Spleen (tissue), 11 donors: ENCODE measurements around the gene RIMS3. TPM values are rescaled to one million over a fixed set of nuclear protein-coding genes. Genes with fewer than 3 reads are reported as not detected.

Experiments used
- DNase-seq: peaks from one replicate; pipeline ENCODE4 v3.0.0-alpha.2; 2020
- H3K27ac ChIP-seq, 8 donors: fragments of 200-600 bp; sonication (generic) in 7 of 8; 1 replicate in 4 of 8; 2 replicates in 4 of 8; pipeline versions ENCODE4 v1.5.0 to v1.8.0; 2016 to 2021; ENCODE audit warnings: inconsistent platforms in 4 of 8, mild to moderate bottlenecking in 4 of 8, moderate library complexity in 1 of 8
- H3K27me3 ChIP-seq, 7 donors: fragments of 200-600 bp; sonication (generic) in 6 of 7; replicated peaks in 1 of 7; 1 replicate in 4 of 7; 2 replicates in 3 of 7; pipeline versions ENCODE4 v1.5.0 to v1.8.0; 2016 to 2021; ENCODE audit warnings: inconsistent platforms in 3 of 7, mild to moderate bottlenecking in 1 of 7
- H3K36me3 ChIP-seq, 6 donors: fragments of 200-600 bp; sonication (generic) in 5 of 6; 1 replicate in 4 of 6; 2 replicates in 2 of 6; pipeline versions ENCODE4 v1.5.0 to v1.8.0; 2016 to 2021; ENCODE audit warnings: inconsistent platforms in 2 of 6
- H3K4me1 ChIP-seq, 6 donors: fragments of 200-600 bp; sonication (generic) in 5 of 6; 1 replicate in 3 of 6; 2 replicates in 3 of 6; pipeline versions ENCODE4 v1.5.0 to v1.8.0; 2016 to 2021; ENCODE audit warnings: inconsistent platforms in 3 of 6
- H3K4me3 ChIP-seq, 8 donors: fragments of 200-600 bp; sonication (generic) in 7 of 8; 1 replicate in 4 of 8; 2 replicates in 4 of 8; pipeline versions ENCODE4 v1.5.0 to v1.8.0; 2016 to 2021; ENCODE audit warnings: inconsistent platforms in 4 of 8, mild to moderate bottlenecking in 4 of 8, moderate library complexity in 2 of 8
- H3K9me3 ChIP-seq, 8 donors: fragments of 200-600 bp; sonication (generic) in 7 of 8; 1 replicate in 4 of 8; 2 replicates in 4 of 8; pipeline versions ENCODE4 v1.5.0 to v1.8.0; 2016 to 2021; ENCODE audit warnings: inconsistent platforms in 4 of 8
- POLR2A ChIP-seq, 3 donors: fragments of 450-650 bp; IDR thresholded peaks; one replicate each; pipeline ENCODE4 v1.5.1; 2017; ENCODE audit warnings: antibody characterized with exemption in 3 of 3, mild to moderate bottlenecking in 1 of 3
- POLR2AphosphoS5 ChIP-seq, 3 donors: sonication (generic); formaldehyde crosslinking; IDR thresholded peaks; one replicate each; pipeline ENCODE4 v1.5.1; 2017; ENCODE audit warnings: antibody characterized with exemption in 3 of 3
- WGBS, 5 donors: extraction: QIAGEN DNeasy Blood & Tissue Kit in 3 of 5; methylation state at CpG; one replicate each; pipeline versions ENCODE4 v1.1.5 to v1.1.7; 2013 to 2018; 5-methylcytosine and 5-hydroxymethylcytosine counted together
- intact Hi-C: fragments of 100-400 bp; cut with DNase I; formaldehyde crosslinking; loops from one replicate; pipeline ENCODE4 v1.15.0; 2023; ENCODE audit warnings: low total_unique reads
- polyA plus RNA-seq, 3 donors: library from polyadenylated mRNA; stranded (reverse); fragments of 200-250 nt; gene quantifications; one replicate each; pipeline ENCODE4 v1.2.1, GENCODE V29; 2013
- total RNA-seq, 7 donors: library from RNA; depleted of rRNA in 3 of 7; stranded (reverse); fragments of >200 nt in 3 of 7; fragmentation: NEBNext Ultra II Directional in 4 of 7; extraction: Animal tissue kit (Norgen Biotek cat#: 25700) in 4 of 7; gene quantifications; one replicate each; pipeline versions ENCODE4 v1.1.0 to v1.2.1, GENCODE V29; 2016 to 2021
- TF ChIP-seq, protein P1 (sequence below), 11 experiments: fragments of 200-600 bp in 7 of 11; fragments of 450-650 bp in 4 of 11; sonication (generic) in 4 of 11; IDR thresholded peaks in 8 of 11; conservative IDR thresholded peaks in 3 of 11; 1 replicate in 7 of 11; 2 replicates in 4 of 11; pipeline versions ENCODE4 v1.4.0 to v1.8.0; 2016 to 2021; ENCODE audit warnings: antibody characterized with exemption in 11 of 11, inconsistent platforms in 4 of 11, mild to moderate bottlenecking in 1 of 11
- donor health status: healthy with polysubstance abuse.
- donor health status: DM: no; HTN: no; CAD: no; lungs with moderate emphysema.
- donor health status: DM: no; HTN: no; CAD: no.
- donor health status: Bipolar disorder and iron deficiency.
- donor health status: healthy.
- donor health status: DM: no; HTN: no; CAD: no.
- donor health status: DM: yes; HTN: yes; CAD: no.

Gene RIMS3
- total and polyA plus RNA-seq, 10 donors = 0.30 to 6.9 (median 2.7) TPM

DNA sequence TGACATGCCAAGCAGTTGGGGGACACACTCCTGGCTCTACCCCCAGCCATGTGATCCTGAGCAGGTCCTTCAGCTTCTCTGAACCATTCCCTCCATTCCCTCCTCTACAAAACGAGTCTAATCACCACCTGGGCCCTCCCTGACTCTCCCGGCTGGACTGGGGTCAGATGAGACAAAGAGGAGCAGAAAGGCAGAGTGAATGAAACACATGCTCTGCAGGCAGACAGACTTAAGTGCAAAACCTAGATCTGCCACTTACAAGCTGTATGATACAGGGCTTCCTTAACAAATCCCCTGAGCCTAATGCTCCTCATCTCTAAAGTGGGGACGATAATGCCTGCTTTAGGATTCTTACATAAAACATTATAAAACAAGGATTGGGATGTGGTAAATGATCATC is 17.3 kb downstream of the RIMS3 start:
- TF ChIP-seq POLR2A (IDR thresholded peaks at IDR 0.05) = no peak
- TF ChIP-seq, protein P1, sequence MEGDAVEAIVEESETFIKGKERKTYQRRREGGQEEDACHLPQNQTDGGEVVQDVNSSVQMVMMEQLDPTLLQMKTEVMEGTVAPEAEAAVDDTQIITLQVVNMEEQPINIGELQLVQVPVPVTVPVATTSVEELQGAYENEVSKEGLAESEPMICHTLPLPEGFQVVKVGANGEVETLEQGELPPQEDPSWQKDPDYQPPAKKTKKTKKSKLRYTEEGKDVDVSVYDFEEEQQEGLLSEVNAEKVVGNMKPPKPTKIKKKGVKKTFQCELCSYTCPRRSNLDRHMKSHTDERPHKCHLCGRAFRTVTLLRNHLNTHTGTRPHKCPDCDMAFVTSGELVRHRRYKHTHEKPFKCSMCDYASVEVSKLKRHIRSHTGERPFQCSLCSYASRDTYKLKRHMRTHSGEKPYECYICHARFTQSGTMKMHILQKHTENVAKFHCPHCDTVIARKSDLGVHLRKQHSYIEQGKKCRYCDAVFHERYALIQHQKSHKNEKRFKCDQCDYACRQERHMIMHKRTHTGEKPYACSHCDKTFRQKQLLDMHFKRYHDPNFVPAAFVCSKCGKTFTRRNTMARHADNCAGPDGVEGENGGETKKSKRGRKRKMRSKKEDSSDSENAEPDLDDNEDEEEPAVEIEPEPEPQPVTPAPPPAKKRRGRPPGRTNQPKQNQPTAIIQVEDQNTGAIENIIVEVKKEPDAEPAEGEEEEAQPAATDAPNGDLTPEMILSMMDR (IDR thresholded peaks at IDR 0.05 in 8 of 11, conservative IDR thresholded peaks at IDR 0.05 in 3 of 11) = no peak
- TF ChIP-seq POLR2AphosphoS5 (IDR thresholded peaks at IDR 0.05) = no peak
- Histone ChIP-seq H3K4me1 (peaks cover 0 to 4% (median 0%) of the 10 kb centered on the region in 6 donors), H3K27me3 (peaks cover 0 to 7% (median 0%) of the 10 kb centered on the region in 7 donors), H3K9me3 (no peaks in the 10 kb centered on the region), H3K36me3 (peaks cover 0 to 4% (median 0%) of the 10 kb centered on the region in 6 donors), H3K27ac (no peak overlapping the region), H3K4me3 (no peak overlapping the region)
- 77 to 94% (median 86%) methylated on average over 3 of the region's 3 CpGs for WGBS, 5 donors
- peak; percentile 36 for DNase-seq
- intact Hi-C loops = no loop called here

DNA sequence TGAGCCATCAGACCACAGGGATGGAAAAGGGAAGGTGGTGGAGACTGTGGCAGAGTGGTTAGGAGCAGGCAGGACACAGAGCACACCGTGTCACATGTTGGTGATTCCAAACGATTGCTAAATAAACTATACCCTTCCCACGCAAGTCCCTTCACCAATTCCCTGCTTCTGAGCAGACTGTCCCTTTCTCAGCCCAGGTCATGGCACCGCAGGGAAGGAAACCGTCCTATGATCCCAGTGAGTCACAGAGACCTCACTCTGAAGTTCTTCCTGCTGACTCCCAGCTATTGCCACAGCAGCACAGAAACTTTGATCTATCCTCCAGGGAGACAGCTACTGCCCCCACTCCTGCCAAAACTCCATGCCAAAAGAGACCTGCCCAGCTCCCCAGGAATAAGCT is 19.2 kb downstream of the RIMS3 start:
- peaks cover 0 to 4% (median 0%) of the 10 kb centered on the region in 6 donors for H3K36me3 ChIP-seq
- H3K4me3 ChIP-seq = no peak overlapping the region
- no peak for TF ChIP-seq POLR2A (IDR thresholded peaks at IDR 0.05)
- TF ChIP-seq POLR2AphosphoS5 (IDR thresholded peaks at IDR 0.05) = no peak
- TF ChIP-seq, protein P1 (IDR thresholded peaks at IDR 0.05 in 8 of 11, conservative IDR thresholded peaks at IDR 0.05 in 3 of 11) = no peak
- H3K4me1 ChIP-seq = peaks cover 0 to 4% (median 0%) of the 10 kb centered on the region in 6 donors
- DNase-seq = no peak
- H3K27ac ChIP-seq = no peak overlapping the region
- H3K27me3 ChIP-seq = peaks cover 0 to 5% (median 0%) of the 10 kb centered on the region in 7 donors
- WGBS, 5 donors = 76 to 88% (median 78%) methylated on average over 5 of the region's 5 CpGs
- intact Hi-C loops = no loop called here
- no peaks in the 10 kb centered on the region for H3K9me3 ChIP-seq

DNA sequence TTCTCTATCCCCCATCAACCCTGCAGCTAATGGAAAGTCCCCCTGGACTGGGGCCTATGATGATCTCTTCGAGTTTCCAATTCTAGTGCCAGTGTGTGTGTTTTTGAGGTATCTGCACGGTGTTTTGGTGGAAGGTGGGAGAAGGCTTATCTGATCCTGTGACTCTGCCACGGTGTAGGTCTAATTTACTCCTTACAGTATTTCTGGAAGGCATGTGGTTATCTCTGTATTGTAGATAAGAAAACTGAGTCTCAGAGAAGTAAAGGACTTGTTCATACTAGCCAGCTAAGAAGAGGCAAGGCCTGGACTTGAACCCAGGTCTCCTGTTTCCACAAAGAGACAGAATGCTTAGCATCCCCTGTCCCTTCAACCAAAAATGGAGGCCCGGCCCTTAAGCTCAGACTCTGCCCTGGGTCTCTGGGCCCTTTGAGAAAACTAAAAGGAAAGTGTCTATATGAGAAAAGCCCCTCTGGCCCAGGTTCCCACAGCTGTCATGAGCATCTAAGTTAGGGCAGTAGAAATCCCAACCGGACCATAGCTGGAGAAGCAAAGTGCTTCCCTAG is 20.3 kb downstream of the RIMS3 start:
- intact Hi-C loops = no loop called here
- H3K9me3 ChIP-seq = no peaks in the 10 kb centered on the region

DNA sequence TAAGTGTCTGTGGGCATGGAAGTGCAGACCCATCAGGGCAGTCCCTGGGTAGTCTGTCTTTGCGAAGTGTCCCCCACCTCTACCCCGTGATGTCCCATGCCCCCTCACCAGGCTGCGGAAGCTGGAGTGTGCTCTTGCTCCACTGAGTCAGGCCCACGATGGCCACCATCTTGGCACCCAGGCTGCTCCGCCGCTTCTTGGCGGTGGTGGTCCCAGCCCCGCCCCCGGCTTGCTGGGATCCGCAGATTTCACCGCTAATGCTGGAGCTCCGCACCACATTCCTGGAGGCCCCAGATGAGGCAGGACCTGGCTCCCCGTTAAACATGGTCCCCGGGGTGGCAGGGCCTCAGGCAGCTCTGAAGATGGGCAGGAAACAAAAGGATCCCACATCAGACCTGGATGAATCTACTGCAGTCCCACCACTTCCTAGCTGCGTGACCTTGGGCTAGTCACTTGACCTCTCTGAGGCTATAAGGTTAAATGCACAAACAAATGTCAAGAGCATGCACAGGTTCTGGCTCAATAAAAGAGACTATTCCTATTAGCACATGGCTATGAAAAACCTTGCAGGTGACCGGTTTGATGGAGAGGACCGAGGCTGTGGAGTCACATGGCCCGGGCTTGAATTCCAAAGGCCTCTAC is 23.8 kb downstream of the RIMS3 start:
- H3K36me3 ChIP-seq = peaks cover 0 to 5% (median 0%) of the 10 kb centered on the region in 6 donors
- 85 to 96% (median 93%) methylated on average over 17 to 18 of the region's 18 CpGs for WGBS, 5 donors
- H3K4me3 ChIP-seq = no peak overlapping the region
- intact Hi-C loops = no loop called here
- no peaks in the 10 kb centered on the region for H3K27me3 ChIP-seq
- H3K4me1 ChIP-seq = no peaks in the 10 kb centered on the region
- H3K27ac ChIP-seq = no peak overlapping the region
- TF ChIP-seq, protein P1 (IDR thresholded peaks at IDR 0.05 in 8 of 11, conservative IDR thresholded peaks at IDR 0.05 in 3 of 11) = no peak
- TF ChIP-seq POLR2A (IDR thresholded peaks at IDR 0.05) = no peak
- no peak for TF ChIP-seq POLR2AphosphoS5 (IDR thresholded peaks at IDR 0.05)
- H3K9me3 ChIP-seq = no peaks in the 10 kb centered on the region
- peak; percentile 51 for DNase-seq

More for the DNA sequence above, 20.3 kb downstream of the RIMS3 start:
- TF ChIP-seq POLR2AphosphoS5 (IDR thresholded peaks at IDR 0.05) (no peak), POLR2A (IDR thresholded peaks at IDR 0.05) (no peak)
- TF ChIP-seq, protein P1 (IDR thresholded peaks at IDR 0.05 in 8 of 11, conservative IDR thresholded peaks at IDR 0.05 in 3 of 11) = no peak
- Histone ChIP-seq H3K36me3 (peaks cover 0 to 5% (median 0%) of the 10 kb centered on the region in 6 donors), H3K27me3 (peaks cover 0 to 5% (median 0%) of the 10 kb centered on the region in 7 donors), H3K27ac (no peak overlapping the region), H3K4me1 (peaks cover 0 to 4% (median 0%) of the 10 kb centered on the region in 6 donors), H3K4me3 (no peak overlapping the region)
- WGBS, 5 donors = 85 to 94% (median 90%) methylated on average over 5 of the region's 5 CpGs
- no peak for DNase-seq
